Fibroblast of villous mesenchyme (primary cell): Measurements from ENCODE around the gene CNPPD1. TPM values are rescaled to one million over a fixed set of nuclear protein-coding genes. Genes with fewer than 3 reads are reported as not detected.
"Not testable (repeated sequence)": the region's sequence is repeated elsewhere in the genome, so short reads cannot be mapped to it uniquely, and the experiment has no call there.

Source experiments
- DNase-seq: peaks from one replicate; pipeline ENCODE4 v3.0.0-alpha.2; 2010; ENCODE audit warnings: low read depth
- H3K4me3 ChIP-seq: 2 replicates; pipeline ENCODE4 v1.5.1; 2011; ENCODE audit warnings: low read depth, mild to moderate bottlenecking, low read length
- total RNA-seq: library from RNA; depleted of rRNA; stranded (reverse); fragments of >200 nt; gene quantifications from 2 replicates; pipeline ENCODE4 v1.2.3, GENCODE V29; 2012
- TF ChIP-seq, protein P1 (sequence below): IDR thresholded peaks from 2 replicates; pipeline ENCODE4 v1.5.1; 2012; ENCODE audit warnings: low read depth, mild to moderate bottlenecking, low read length; ENCODE audit not compliant: insufficient read depth

The CNPPD1 gene
- total RNA-seq, 1 donor: 17.7 TPM

DNA sequence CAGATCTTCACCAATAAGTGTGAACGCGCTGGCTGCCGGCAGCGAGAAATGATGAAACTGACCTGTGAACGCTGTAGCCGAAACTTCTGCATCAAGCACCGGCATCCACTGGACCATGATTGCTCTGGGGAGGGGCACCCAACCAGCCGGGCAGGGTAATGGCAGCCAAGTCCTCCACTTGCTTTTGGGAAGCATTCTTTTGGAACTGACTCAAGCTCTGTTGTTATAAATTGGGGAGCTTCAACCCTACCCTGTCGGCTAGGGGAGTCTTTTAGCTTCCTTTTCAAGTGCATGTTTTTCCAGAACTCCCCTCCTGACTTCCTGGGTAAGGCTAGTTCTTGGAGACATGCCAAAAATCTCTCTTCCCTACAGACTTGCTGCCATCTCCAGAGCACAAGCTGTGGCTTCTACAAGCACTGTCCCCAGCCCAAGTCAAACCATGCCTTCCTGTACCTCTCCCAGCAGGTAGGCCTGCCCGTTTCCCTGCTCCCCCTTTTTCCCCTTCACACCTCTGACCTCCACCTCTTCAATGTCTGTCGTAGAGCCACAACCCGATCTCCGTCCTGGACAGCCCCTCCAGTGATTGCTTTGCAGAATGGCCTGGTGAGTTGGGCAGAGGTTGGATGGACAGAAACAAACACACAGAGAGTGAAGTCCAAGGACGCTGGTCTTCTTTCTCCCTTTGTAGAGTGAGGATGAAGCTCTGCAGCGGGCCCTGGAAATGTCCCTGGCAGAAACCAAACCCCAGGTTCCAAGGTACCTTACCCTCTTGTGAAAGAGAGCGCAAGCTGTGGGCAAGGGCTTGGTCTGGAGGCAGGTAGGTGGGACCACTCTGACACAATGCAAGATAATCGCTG, 31.4 kb upstream of the CNPPD1 start:
- TF ChIP-seq, protein P1, sequence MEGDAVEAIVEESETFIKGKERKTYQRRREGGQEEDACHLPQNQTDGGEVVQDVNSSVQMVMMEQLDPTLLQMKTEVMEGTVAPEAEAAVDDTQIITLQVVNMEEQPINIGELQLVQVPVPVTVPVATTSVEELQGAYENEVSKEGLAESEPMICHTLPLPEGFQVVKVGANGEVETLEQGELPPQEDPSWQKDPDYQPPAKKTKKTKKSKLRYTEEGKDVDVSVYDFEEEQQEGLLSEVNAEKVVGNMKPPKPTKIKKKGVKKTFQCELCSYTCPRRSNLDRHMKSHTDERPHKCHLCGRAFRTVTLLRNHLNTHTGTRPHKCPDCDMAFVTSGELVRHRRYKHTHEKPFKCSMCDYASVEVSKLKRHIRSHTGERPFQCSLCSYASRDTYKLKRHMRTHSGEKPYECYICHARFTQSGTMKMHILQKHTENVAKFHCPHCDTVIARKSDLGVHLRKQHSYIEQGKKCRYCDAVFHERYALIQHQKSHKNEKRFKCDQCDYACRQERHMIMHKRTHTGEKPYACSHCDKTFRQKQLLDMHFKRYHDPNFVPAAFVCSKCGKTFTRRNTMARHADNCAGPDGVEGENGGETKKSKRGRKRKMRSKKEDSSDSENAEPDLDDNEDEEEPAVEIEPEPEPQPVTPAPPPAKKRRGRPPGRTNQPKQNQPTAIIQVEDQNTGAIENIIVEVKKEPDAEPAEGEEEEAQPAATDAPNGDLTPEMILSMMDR: no peak
- H3K4me3 ChIP-seq: peak overlapping the region; percentile 79
- DNase-seq: peak; percentile 58

DNA sequence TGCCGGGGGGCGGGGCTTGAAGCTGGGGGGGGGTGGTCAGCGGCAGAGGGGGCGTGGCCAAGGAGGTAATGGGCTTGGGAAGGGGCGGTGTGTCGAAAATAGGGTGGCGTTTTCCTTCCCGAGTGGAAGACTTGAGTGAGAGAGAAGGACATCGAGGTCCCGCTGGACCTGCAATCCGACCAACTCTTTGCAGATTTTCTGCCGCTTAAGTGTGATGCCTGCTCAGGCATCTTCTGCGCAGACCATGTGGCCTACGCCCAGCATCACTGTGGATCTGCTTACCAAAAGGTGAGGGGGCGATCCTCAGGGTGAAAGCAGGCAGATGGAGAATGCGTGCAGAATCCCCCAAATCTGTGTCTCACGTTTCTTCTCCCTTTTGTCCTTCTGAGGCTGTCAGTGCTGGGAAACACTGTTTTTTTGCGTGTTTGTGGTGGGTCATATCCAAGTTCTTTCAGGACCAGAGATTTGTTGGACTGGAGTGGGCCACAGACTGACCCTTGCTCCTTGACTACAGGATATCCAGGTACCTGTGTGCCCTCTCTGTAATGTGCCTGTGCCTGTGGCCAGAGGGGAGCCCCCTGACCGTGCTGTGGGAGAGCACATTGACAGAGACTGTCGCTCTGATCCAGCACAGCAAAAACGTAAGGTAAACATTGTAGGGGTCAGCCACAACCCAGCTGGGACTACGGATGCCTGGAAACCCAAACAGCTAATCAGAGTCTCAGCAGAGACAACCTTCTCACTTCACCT, 30.6 kb upstream of the CNPPD1 start:
- TF ChIP-seq, protein P1: no peak
- no peak for DNase-seq
- H3K4me3 ChIP-seq: peak overlapping the region; percentile 79

DNA sequence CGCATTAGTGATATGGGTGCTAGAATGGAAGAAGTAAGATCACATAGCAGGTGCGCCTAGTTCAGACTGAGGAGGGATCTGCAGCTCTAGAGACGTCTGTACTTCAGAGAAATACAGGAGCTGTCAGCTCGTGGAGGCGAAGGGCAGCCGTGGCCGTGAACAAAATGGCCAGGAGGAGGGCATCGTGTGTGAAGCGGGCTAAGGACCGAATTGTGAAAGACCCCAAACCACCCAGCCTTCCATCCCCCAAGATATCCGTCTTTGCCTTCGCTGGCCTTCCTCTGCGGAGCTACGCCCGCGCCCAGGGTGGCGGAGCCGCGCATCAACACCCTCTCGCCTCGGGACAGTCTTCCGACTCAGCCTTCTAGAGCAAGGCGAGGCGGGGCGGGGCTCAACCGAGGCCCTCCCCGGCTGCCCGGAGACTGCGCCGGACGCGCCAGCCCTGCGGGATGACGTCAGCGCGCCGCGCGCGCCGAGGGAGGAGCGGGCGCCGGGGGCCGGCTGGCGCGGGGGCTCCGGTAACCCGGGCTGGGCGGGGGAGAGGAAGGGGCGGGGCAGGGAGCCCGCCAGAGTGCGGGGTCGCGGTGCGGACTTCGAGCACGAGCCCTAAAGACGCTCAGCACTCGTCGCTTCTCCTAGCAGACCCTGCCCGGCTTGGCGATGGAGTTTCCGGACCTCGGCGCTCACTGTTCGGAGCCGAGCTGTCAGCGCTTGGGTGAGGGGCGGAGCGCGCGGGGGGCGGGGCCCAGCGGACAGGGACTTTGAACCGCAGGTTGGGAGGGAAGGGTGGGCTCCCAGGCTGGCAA, 29.8 kb upstream of the CNPPD1 start, which contains the start of gene ZFAND2B:
Gene ZFAND2B, plus strand, starts transcription at position 455 of the 806 bp plus-strand sequence. Its CDS starts 206 bp downstream, at position 661.
- peak within 1 kb of the TSS; percentile 79 for H3K4me3 ChIP-seq
- DNase-seq: peak; percentile 93
- TF ChIP-seq, protein P1: no peak

DNA sequence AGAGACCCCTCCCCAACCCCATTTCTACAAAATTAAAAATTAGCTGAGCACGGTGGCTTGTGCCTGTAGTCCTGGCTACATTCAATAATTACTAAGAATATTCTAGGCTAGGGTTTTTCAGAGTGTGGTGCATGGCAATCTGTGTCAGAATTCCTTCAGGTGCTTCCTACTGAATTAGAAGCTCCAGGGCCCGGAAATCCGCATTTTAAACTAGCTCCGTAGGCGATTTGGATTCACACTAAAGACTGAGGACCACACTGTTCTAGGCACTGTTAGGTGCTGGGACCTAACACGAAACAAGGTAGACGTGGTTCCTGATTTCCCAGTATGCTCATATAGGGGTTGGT, 29.2 kb upstream of the CNPPD1 start:
- TF ChIP-seq, protein P1: no peak
- no peak for DNase-seq
- H3K4me3 ChIP-seq: peak overlapping the region; percentile 78

DNA sequence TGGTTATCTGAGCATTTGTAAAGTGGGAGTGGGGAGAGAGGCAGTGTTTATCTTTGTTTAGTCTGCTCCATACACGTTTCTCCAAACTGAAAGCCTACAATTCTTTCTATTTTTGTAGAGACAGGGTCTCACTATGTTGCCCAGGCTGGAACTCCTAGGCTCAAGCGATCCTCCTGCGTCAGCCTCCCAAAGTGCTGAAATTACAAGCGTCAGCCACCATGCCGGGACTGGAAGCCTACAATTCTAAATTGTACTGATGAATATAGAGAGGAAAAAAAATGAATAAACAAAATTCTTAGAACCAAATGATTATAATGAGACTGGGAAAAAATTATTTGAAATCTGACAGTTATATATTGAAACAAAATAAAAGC, 28.4 kb upstream of the CNPPD1 start:
- H3K4me3 ChIP-seq: no peak overlapping the region
- no peak for DNase-seq
- TF ChIP-seq, protein P1: no peak

DNA sequence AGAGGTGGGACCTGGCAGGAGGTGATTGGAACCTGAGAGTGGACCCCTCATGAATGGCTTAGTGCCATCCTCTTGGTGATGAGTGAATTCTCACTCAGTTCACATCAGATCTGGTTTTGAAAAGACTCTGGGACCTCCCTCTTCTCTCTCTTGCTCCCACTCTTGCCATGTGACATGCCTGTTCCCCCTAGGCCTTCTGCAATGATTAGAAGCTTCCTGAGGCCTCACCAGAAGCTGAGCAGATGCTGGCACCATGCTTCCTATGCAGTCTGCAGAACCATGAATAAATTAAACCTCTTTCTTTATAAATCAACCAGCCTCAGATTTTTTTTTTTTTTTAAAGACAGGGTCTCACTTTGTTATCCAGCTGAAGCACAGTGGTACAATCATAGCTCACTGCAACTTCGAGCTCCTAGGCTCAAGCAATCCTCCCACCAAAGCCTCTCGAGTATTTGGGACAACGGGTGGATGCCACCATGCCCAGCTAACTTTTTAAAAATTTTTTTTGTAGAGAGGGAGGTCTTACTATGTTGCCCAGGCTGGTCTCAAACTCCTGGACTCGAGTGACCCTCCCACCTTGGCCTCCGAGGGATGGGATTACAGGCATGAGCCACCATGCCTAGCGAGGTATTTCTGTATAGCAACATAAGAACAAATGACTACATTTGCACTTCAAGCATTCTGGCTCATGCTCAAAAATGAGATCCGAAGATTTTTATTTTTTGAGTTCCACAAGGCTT, 27.9 kb upstream of the CNPPD1 start:
- TF ChIP-seq, protein P1: no peak
- H3K4me3 ChIP-seq: no peak overlapping the region
- DNase-seq: no peak

DNA sequence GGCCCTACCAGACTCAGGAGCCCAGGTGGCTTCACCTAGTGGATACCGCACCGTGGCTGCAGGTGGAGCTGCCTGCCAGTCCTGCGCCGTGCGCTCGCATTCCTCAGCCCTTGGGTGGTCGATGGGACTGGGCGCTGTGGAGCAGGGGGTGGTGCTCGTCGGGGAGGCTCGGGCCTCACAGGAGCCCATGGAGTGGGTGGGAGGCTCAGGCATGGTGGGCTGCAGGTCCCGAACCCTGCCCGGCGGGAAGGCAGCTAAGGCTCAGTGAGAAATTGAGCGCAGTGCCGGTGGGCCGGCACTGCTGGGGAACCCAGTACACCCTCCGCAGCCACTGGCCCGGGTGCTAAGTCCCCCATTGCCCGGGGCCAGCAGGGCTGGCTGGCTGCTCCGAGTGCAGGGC, 24.6 kb upstream of the CNPPD1 start:
- H3K4me3 ChIP-seq, DNase-seq: not testable (repeated sequence)

DNA sequence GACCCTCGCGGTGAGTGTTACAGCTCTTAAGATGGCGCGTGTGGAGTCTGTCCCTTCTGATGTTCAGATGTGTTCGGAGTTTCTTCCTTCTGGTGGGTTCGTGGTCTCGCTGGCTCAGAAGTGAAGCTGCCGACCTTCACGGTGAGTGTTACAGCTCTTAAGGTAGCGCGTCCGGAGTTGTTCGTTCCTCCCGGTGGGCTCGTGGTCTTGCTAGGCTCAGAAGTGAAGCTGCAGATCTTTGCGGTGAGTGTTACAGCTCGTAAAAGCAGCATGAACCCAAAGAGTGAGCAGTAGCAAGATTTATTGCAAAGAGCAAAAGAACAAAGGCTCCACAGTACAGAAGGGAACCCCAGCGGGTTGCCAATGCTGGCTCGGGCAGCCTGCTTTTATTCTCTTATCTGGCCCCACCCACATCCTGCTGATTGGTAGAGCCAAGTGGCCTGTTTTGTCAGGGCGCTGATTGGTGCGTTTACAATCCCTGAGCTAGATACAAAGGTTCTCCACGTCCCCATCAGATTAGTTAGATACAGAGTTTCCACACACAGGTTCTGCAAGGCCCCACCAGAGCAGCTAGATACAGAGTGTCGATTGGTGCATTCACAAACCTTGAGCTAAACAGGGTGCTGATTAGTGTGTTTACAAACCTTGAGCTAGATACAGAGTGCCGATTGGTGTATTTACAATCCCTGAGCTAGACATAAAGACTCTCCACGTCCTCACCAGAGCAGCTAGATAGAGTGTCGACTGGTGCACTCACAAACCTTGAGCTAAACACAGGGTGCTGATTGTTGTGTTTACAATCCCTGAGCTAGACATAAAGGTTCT, 24.0 kb upstream of the CNPPD1 start:
- H3K4me3 ChIP-seq, DNase-seq: not testable (repeated sequence)
